ENCODE results near the gene ARHGAP25. TPM values are rescaled to one million over a fixed set of nuclear protein-coding genes. Genes with fewer than 3 reads are reported as not detected.

ARHGAP25 gene
- total and polyA plus RNA-seq, 10 of the 15 experiments (the other 5 are each of a cell fraction or from before 2014, with no cell fraction given), result 0.15 to 1.0 (median 0.46) TPM

GRCh38 chr2:68829749-68830148, 95.1 kb downstream of the ARHGAP25 start (continued):
- TF ChIP-seq FOXK2 (IDR thresholded peaks at IDR 0.05), result no peak
- no peak for TF ChIP-seq USF2 (IDR thresholded peaks at IDR 0.05; ENCODE audit: borderline replicate concordance, low read depth, low read length)
- TF ChIP-seq SREBF1 (IDR thresholded peaks at IDR 0.05; ENCODE audit: low read length), result no peak
- TF ChIP-seq POLR2AphosphoS2 (IDR thresholded peaks at IDR 0.05; ENCODE audit: low read depth, low read length), result no peak
- TF ChIP-seq E2F8 (IDR thresholded peaks at IDR 0.05; ENCODE audit: low read depth, partially characterized antibody), result no peak
- TF ChIP-seq PAX8 (IDR thresholded peaks at IDR 0.05), result no peak
- no peak for TF ChIP-seq TCF12 (IDR thresholded peaks at IDR 0.05; ENCODE audit: low read depth, low read length)
- no peak for TF ChIP-seq TARDBP (IDR thresholded peaks at IDR 0.05; ENCODE audit: borderline replicate concordance)

GRCh38 chr2:68831686-68832232, 97.1 kb downstream of the ARHGAP25 start:
- BruUV-seq (replicated peaks), result no TSS peak
- no peak for ATAC-seq
- Histone ChIP-seq H3K4me1 (ENCODE audit: control insufficient read depth, insufficient read depth, low read length) (peaks cover 21% of the 10 kb centered on the region), H3K27me3 (replicated peaks in 1 of 2; ENCODE audit: control insufficient read depth in 2 of 2, insufficient read depth in 2 of 2, low read length in 1 of 2) (peaks cover 0 to 6% of the 10 kb centered on the region in 2 experiments; a peak in 2 of 4 replicates), H4K20me1 (ENCODE audit: control insufficient read depth, insufficient read depth) (no peaks in the 10 kb centered on the region), H2AFZ (ENCODE audit: control insufficient read depth, low read depth, low read length) (no peak overlapping the region), H3K27ac (ENCODE audit: control insufficient read depth, insufficient read depth) (no peak overlapping the region), H3K4me3 (no peak overlapping the region), H3K36me3 (ENCODE audit: control insufficient read depth in 2 of 2, insufficient read depth in 2 of 2, low read length in 1 of 2) (no peaks in the 10 kb centered on the region), H3K9ac (ENCODE audit: control insufficient read depth, insufficient read depth, low read length) (no peak overlapping the region), H3K4me2 (ENCODE audit: control insufficient read depth, insufficient read depth) (no peak overlapping the region; the same call in 1 of the 2 replicates), H3K9me3 (replicated peaks; ENCODE audit: control insufficient read depth, insufficient read depth, low read length) (no peaks in the 10 kb centered on the region), H3K79me2 (ENCODE audit: control insufficient read depth, insufficient read depth, low read length) (no peaks in the 10 kb centered on the region)
- intact Hi-C loops (cut with micrococcal nuclease; ENCODE audit: unreplicated experiment), result no loop called here
- POLR2A ChIA-PET, result no interaction called here
- CTCF ChIA-PET, result interaction anchor here (1.9 kb wide), 1 partner anchor 123 kb away, joined by 5 read pairs; no protein-coding TSS in a partner anchor
- 79% methylated on average over 3 of the region's 3 CpGs for WGBS (ENCODE audit: insufficient coverage, insufficient replicate concordance, low lambda C conversion rate, missing lambda C conversion rate)
- no peak for FAIRE-seq
- RAD21 ChIA-PET (ENCODE audit: unreplicated experiment), result no interaction called here
- no peak for DNase-seq (ENCODE audit: low read depth, low spot score)
- SMC1A ChIA-PET (ENCODE audit: uncharacterized antibody, unreplicated experiment), result no interaction called here
- in situ Hi-C loops (cut with MboI), result no loop called here
- TF ChIP-seq RFX5 (IDR thresholded peaks at IDR 0.05; ENCODE audit: low read depth, low read length) (no peak), RB1 (IDR thresholded peaks at IDR 0.05; ENCODE audit: borderline replicate concordance) (no peak), IRF4 (IDR thresholded peaks at IDR 0.05; ENCODE audit: low read depth, low read length) (no peak), NBN (IDR thresholded peaks at IDR 0.05) (no peak), ASH2L (IDR thresholded peaks at IDR 0.05; ENCODE audit: borderline replicate concordance, low read depth) (no peak), SP1 (IDR thresholded peaks at IDR 0.05; ENCODE audit: low read depth, low read length) (no peak), FOXK2 (IDR thresholded peaks at IDR 0.05) (no peak), E2F8 (IDR thresholded peaks at IDR 0.05; ENCODE audit: low read depth, partially characterized antibody) (no peak), SIX5 (IDR thresholded peaks at IDR 0.05; ENCODE audit: low read depth, low read length, severe bottlenecking) (no peak), POLR2AphosphoS2 (IDR thresholded peaks at IDR 0.05; ENCODE audit: low read depth, low read length) (no peak), MTA3 (IDR thresholded peaks at IDR 0.05; ENCODE audit: borderline replicate concordance, low read length) (no peak), SREBF2 (IDR thresholded peaks at IDR 0.05; ENCODE audit: low read length) (no peak)

All from GM12878 (cell line).